ENCODE data around the gene ZNF76. TPM values are rescaled to one million over a fixed set of nuclear protein-coding genes. Genes with fewer than 3 reads are reported as not detected.

ZNF76 gene
- polyA plus RNA-seq, 1 of the 3 experiments (the other 2 are of a cell fraction) = 19.7 TPM

GRCh38 chr6:35320031-35320410, 60.5 kb downstream of the ZNF76 start:
- no peak overlapping the region for H2AFZ ChIP-seq (ENCODE audit: low read depth)
- H3K27ac ChIP-seq (ENCODE audit: low read depth in 2 of 2, low read length in 1 of 2) = no peak overlapping the region
- TF ChIP-seq FOXM1 (IDR thresholded peaks at IDR 0.05; ENCODE audit: low read depth) (no peak), YY1 (IDR thresholded peaks at IDR 0.05; ENCODE audit: low read depth) (no peak), REST (IDR thresholded peaks at IDR 0.05; ENCODE audit: low read depth, low read length) (no peak), RFX5 (IDR thresholded peaks at IDR 0.05; ENCODE audit: low read length) (no peak), IRF3 (IDR thresholded peaks at IDR 0.05; ENCODE audit: low read depth, low read length) (no peak), RCOR1 (IDR thresholded peaks at IDR 0.05; ENCODE audit: low read length) (no peak), RAD21 (IDR thresholded peaks at IDR 0.05; ENCODE audit: low read length) (no peak), POLR2AphosphoS5 (IDR thresholded peaks at IDR 0.05; ENCODE audit: low read depth, low read length) (no peak), NRF1 (IDR thresholded peaks at IDR 0.05; ENCODE audit: low read depth, low read length) (no peak), TCF12 (IDR thresholded peaks at IDR 0.05) (no peak), CTCF (IDR thresholded peaks at IDR 0.05) (no peak), GABPA (IDR thresholded peaks at IDR 0.05; ENCODE audit: low read depth) (no peak), FOSL2 (IDR thresholded peaks at IDR 0.05; ENCODE audit: borderline replicate concordance, low read depth) (no peak), SIN3A (IDR thresholded peaks at IDR 0.05; ENCODE audit: borderline replicate concordance, low read depth, low read length) (no peak), ELF1 (IDR thresholded peaks at IDR 0.05) (no peak), RXRA (IDR thresholded peaks at IDR 0.05; ENCODE audit: borderline replicate concordance, low read depth) (no peak)
- TF ChIP-seq, protein P1, sequence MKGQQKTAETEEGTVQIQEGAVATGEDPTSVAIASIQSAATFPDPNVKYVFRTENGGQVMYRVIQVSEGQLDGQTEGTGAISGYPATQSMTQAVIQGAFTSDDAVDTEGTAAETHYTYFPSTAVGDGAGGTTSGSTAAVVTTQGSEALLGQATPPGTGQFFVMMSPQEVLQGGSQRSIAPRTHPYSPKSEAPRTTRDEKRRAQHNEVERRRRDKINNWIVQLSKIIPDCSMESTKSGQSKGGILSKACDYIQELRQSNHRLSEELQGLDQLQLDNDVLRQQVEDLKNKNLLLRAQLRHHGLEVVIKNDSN (IDR thresholded peaks at IDR 0.05; ENCODE audit: borderline replicate concordance, low read depth) = no peak
- TF ChIP-seq, protein P2, sequence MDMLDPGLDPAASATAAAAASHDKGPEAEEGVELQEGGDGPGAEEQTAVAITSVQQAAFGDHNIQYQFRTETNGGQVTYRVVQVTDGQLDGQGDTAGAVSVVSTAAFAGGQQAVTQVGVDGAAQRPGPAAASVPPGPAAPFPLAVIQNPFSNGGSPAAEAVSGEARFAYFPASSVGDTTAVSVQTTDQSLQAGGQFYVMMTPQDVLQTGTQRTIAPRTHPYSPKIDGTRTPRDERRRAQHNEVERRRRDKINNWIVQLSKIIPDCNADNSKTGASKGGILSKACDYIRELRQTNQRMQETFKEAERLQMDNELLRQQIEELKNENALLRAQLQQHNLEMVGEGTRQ (IDR thresholded peaks at IDR 0.05; ENCODE audit: borderline replicate concordance, low read depth, low read length) = no peak
- H3K4me3 ChIP-seq (ENCODE audit: low read depth in 2 of 2, low read length in 1 of 2) = no peak overlapping the region
- H4K20me1 ChIP-seq (ENCODE audit: insufficient read depth) = no peaks in the 10 kb centered on the region
- ChIA-PET POLR2A (no interaction called here), CTCF (interaction anchor here (1.1 to 4.5 kb wide), 5 partner anchors 10 to 130 kb away, joined by 3 to 23 read pairs (median 4); partner anchors contain the start of gene PPARD)
- H3F3A ChIP-seq (replicated peaks; ENCODE audit: insufficient read depth) = no peaks in the 10 kb centered on the region
- no peaks in the 10 kb centered on the region for H3K36me3 ChIP-seq (replicated peaks in 1 of 2; ENCODE audit: control insufficient read depth in 1 of 2, insufficient read depth in 2 of 2, low read length in 1 of 2)
- H3K9ac ChIP-seq = no peak overlapping the region
- H3K4me1 ChIP-seq (ENCODE audit: control insufficient read depth in 1 of 2, insufficient read depth in 2 of 2, low read depth in 1 of 2, low read length in 1 of 2) = peaks cover 0 to 7% of the 10 kb centered on the region in 2 experiments; a peak in 1 of 4 replicates
- whole genome bisulfite sequencing (ENCODE audit: low lambda C conversion rate) = 75% methylated on average over 2 of the region's 2 CpGs
- H3K4me2 ChIP-seq = no peak overlapping the region
- peaks cover 8% of the 10 kb centered on the region; the same call in 1 of the 2 replicates for H3K27me3 ChIP-seq (ENCODE audit: insufficient read depth)
- H3K79me2 ChIP-seq (ENCODE audit: insufficient read depth) = no peaks in the 10 kb centered on the region
- no peaks in the 10 kb centered on the region for H3K9me3 ChIP-seq
- H3K9me2 ChIP-seq = no peaks in the 10 kb centered on the region
- peak; percentile 9 for DNase-seq

Measured in SK-N-SH (cell line).